GM21526 (cell line): Measurements from ENCODE around the gene FNBP1.
"Not testable (repeated sequence)": the region's sequence is repeated elsewhere in the genome, so short reads cannot be mapped to it uniquely, and the experiment has no call there.

Source experiments
- ATAC-seq: cut with Tn5 transposase; IDR thresholded peaks from one replicate; pipeline ENCODE4 v1.9.1; 2021; ENCODE audit warnings: moderate library complexity; ENCODE audit not compliant: unreplicated experiment, low FRiP score

Gene FNBP1

GRCh38 chr9:130023994-130024596 lies 18.9 kb downstream of the FNBP1 start:
- no peak for ATAC-seq

- no peak for ATAC-seq
Measured at GRCh38 chr9:130023144-130023787, 19.7 kb downstream of the FNBP1 start.

GRCh38 chr9:130022566-130023143 lies 20.3 kb downstream of the FNBP1 start:
- ATAC-seq, result no peak

- not testable (repeated sequence) for ATAC-seq
Measured at GRCh38 chr9:130021842-130022241, 21.1 kb downstream of the FNBP1 start.

- no peak for ATAC-seq
Measured at GRCh38 chr9:130021123-130021522, 21.9 kb downstream of the FNBP1 start.

- no peak for ATAC-seq
Measured at GRCh38 chr9:130020618-130021017, 22.4 kb downstream of the FNBP1 start.

GRCh38 chr9:130018265-130018664 lies 24.7 kb downstream of the FNBP1 start:
- ATAC-seq, result no peak

GRCh38 chr9:130017510-130017909 lies 25.5 kb downstream of the FNBP1 start:
- ATAC-seq, result not testable (repeated sequence)

GRCh38 chr9:130017076-130017475 lies 25.9 kb downstream of the FNBP1 start:
- no peak for ATAC-seq

GRCh38 chr9:130015353-130016019 lies 27.5 kb downstream of the FNBP1 start:
- no peak for ATAC-seq

GRCh38 chr9:130013326-130013725 lies 29.7 kb downstream of the FNBP1 start:
- ATAC-seq, result no peak

GRCh38 chr9:130010151-130010988 lies 32.6 kb downstream of the FNBP1 start:
- no peak for ATAC-seq

GRCh38 chr9:130009546-130009945 lies 33.4 kb downstream of the FNBP1 start:
- not testable (repeated sequence) for ATAC-seq

- no peak for ATAC-seq
Measured at GRCh38 chr9:130008538-130008937, 34.5 kb downstream of the FNBP1 start.

GRCh38 chr9:130006952-130007351 lies 36.0 kb downstream of the FNBP1 start:
- not testable (repeated sequence) for ATAC-seq

- ATAC-seq, result no peak
Measured at GRCh38 chr9:130003943-130004552, 38.9 kb downstream of the FNBP1 start.

GRCh38 chr9:130002320-130002719 lies 40.7 kb downstream of the FNBP1 start:
- no peak for ATAC-seq

GRCh38 chr9:130001190-130001589 lies 41.8 kb downstream of the FNBP1 start:
- ATAC-seq, result no peak

GRCh38 chr9:129999141-129999510 lies 43.9 kb downstream of the FNBP1 start:
- no peak for ATAC-seq

GRCh38 chr9:129998491-129999140 lies 44.4 kb downstream of the FNBP1 start:
- no peak for ATAC-seq
